Mucosa of descending colon (tissue), 3 donors: ENCODE results near the gene SELENOI. TPM values are rescaled to one million over a fixed set of nuclear protein-coding genes. Genes with fewer than 3 reads are reported as not detected.
"Not testable (repeated sequence)": the region's sequence is repeated elsewhere in the genome, so short reads cannot be mapped to it uniquely, and the experiment has no call there.

Experiments used
- ATAC-seq: fragments of 200-7000 bp; cut with Tn5 transposase; one replicate; pipeline ENCODE4 v1.9.1; 2020; ENCODE audit warnings: mild to moderate bottlenecking, moderate library complexity
- DNase-seq, 3 donors: peaks; one replicate each; pipeline ENCODE4 v3.0.0-alpha.2; 2020
- H3K36me3 ChIP-seq: fragments of 200-600 bp; one replicate; pipeline ENCODE4 v1.8.0; 2021; ENCODE audit warnings: low read depth, mild to moderate bottlenecking
- H3K4me1 ChIP-seq: fragments of 200-600 bp; one replicate; pipeline ENCODE4 v1.8.0; 2021; ENCODE audit warnings: low read depth, mild to moderate bottlenecking
- H3K4me3 ChIP-seq: fragments of 200-600 bp; one replicate; pipeline ENCODE4 v1.8.0; 2021; ENCODE audit warnings: mild to moderate bottlenecking
- H3K9me3 ChIP-seq: fragments of 200-600 bp; one replicate; pipeline ENCODE4 v1.8.0; 2021; ENCODE audit warnings: mild to moderate bottlenecking
- intact Hi-C, 2 donors: fragments of 100-400 bp; cut with DNase I in 1 of 2; cut with micrococcal nuclease in 1 of 2; formaldehyde crosslinking; loops; one replicate each; pipeline versions ENCODE4 v1.11.0 to v1.11.1; 2022; cut with DNase I, micrococcal nuclease
- total RNA-seq, 3 donors: library from RNA; stranded (reverse); fragmentation: NEBNext Ultra II Directional in 2 of 3; extraction: Animal tissue kit (Norgen Biotek cat#: 25700) in 2 of 3; gene quantifications; one replicate each; pipeline versions ENCODE4 v1.2.1 to v1.2.4, GENCODE V29; 2021 to 2023
- TF ChIP-seq, protein P1 (sequence below): fragments of 200-600 bp; IDR thresholded peaks from one replicate; pipeline ENCODE4 v1.8.0; 2022; ENCODE audit warnings: antibody characterized with exemption, mild to moderate bottlenecking
- donor health status: DM: no; HTN: no; CAD: no; lungs with moderate emphysema.
- donor health status: DM: no; HTN: no; CAD: no.
- donor health status: DM: no; HTN: yes; CAD: no.

Gene SELENOI
- total RNA-seq, 3 donors from 2014 or later: 27.4 to 42.6 (median 28.0) TPM

DNA sequence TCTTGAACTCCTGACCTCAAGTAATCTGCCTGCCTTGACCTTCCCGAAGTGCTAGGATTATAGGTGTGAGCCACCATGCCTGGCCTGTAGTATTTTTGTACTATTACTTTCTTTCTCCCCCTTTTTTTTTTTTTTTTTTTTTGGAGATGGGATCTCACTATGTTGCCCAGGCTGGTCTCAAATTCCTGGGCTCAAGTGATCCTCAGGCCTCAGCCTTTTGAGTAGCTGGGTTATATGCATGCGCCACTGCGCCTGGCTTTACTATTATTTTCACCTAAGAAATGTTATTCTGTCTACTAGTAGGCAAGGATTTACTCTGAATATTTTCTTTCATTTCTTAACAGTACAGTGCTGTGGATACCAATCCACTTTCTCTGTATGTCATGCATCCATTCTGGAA, 18.0 kb downstream of the SELENOI start:
- TF ChIP-seq, protein P1, sequence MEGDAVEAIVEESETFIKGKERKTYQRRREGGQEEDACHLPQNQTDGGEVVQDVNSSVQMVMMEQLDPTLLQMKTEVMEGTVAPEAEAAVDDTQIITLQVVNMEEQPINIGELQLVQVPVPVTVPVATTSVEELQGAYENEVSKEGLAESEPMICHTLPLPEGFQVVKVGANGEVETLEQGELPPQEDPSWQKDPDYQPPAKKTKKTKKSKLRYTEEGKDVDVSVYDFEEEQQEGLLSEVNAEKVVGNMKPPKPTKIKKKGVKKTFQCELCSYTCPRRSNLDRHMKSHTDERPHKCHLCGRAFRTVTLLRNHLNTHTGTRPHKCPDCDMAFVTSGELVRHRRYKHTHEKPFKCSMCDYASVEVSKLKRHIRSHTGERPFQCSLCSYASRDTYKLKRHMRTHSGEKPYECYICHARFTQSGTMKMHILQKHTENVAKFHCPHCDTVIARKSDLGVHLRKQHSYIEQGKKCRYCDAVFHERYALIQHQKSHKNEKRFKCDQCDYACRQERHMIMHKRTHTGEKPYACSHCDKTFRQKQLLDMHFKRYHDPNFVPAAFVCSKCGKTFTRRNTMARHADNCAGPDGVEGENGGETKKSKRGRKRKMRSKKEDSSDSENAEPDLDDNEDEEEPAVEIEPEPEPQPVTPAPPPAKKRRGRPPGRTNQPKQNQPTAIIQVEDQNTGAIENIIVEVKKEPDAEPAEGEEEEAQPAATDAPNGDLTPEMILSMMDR: no peak
- H3K36me3 ChIP-seq: no peaks in the 10 kb centered on the region
- ATAC-seq: no peak
- peaks cover 8% of the 10 kb centered on the region for H3K4me1 ChIP-seq
- no peak overlapping the region for H3K4me3 ChIP-seq
- intact Hi-C loops: no loop called here
- H3K9me3 ChIP-seq: no peaks in the 10 kb centered on the region
- DNase-seq: no peak

DNA sequence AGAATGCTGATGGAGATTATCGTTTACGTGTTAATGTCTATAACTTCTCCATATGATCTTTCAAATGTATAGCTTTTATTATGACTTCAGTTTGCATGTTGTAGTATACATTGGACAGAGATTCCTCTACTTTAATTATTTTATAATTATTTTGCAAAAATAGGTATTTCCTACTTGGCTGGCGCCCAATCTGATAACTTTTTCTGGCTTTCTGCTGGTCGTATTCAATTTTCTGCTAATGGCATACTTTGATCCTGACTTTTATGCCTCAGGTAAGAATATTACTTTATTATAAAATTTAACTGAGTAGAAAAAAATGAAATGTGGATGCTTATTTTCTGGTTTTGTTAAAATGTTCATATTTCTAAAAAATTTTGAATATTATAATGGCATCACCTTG, 18.7 kb downstream of the SELENOI start:
- TF ChIP-seq, protein P1: no peak
- no peaks in the 10 kb centered on the region for H3K9me3 ChIP-seq
- H3K4me3 ChIP-seq: no peak overlapping the region
- H3K4me1 ChIP-seq: peaks cover 8% of the 10 kb centered on the region
- intact Hi-C loops: no loop called here
- H3K36me3 ChIP-seq: no peaks in the 10 kb centered on the region
- DNase-seq (no peak), ATAC-seq (no peak)

DNA sequence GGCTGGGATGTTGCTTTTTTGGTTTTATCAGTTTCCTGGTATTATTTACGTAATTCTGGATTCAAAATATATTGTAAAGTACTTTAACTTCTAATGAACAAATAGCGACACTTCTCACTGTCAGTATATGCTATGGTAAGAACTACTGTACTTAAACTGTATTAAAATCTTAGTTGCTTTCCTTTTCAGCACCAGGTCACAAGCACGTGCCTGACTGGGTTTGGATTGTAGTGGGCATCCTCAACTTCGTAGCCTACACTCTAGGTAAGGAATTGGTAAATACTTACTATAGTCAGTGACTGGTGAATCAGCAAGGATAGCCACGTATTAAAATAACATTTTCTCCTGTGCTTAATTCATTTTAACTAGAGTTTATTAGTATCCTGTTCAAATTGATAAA, 21.0 kb downstream of the SELENOI start:
- TF ChIP-seq, protein P1: no peak
- Histone ChIP-seq H3K4me1 (peaks cover 8% of the 10 kb centered on the region), H3K36me3 (no peaks in the 10 kb centered on the region), H3K4me3 (no peak overlapping the region), H3K9me3 (no peaks in the 10 kb centered on the region)
- no peak for DNase-seq
- intact Hi-C loops: no loop called here
- ATAC-seq: no peak

DNA sequence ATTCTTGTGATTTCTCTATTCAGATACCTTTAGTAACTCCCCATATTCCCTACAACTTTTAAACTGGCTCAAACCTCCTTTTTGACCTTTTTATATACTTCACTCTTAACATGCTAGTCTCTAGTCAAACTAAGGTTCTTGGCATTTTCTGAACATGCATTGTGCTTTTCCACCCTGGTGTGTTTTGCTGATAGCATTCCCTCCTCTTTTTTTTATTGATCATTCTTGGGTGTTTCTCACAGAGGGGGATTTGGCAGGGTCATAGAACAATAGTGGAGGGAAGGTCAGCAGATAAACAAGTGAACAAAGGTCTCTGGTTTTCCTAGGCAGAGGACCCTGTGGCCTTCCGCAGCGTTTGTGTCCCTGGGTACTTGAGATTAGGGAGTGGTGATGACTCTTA, 23.7 kb downstream of the SELENOI start:
- ATAC-seq, H3K9me3 ChIP-seq, H3K4me1 ChIP-seq, H3K36me3 ChIP-seq, intact Hi-C loops, H3K4me3 ChIP-seq, DNase-seq: not testable (repeated sequence)

DNA sequence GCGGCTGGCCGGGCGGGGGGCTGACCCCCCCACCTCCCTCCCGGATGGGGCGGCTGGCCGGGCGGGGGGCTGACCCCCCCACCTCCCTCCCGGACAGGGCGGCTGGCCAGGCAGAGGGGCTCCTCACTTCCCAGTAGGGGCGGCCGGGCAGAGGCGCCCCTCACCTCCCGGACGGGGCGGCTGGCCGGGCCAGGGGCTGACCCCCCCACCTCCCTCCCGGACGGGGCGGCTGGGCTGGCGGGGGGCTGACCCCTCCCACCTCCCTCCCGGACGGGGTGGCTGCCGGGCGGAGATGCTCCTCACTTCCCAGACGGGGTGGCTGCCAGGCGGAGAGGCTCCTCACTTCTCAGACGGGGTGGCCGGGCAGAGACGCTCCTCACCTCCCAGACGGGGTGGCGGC, 25.0 kb downstream of the SELENOI start:
- ATAC-seq, H3K36me3 ChIP-seq, intact Hi-C loops: not testable (repeated sequence)

DNA sequence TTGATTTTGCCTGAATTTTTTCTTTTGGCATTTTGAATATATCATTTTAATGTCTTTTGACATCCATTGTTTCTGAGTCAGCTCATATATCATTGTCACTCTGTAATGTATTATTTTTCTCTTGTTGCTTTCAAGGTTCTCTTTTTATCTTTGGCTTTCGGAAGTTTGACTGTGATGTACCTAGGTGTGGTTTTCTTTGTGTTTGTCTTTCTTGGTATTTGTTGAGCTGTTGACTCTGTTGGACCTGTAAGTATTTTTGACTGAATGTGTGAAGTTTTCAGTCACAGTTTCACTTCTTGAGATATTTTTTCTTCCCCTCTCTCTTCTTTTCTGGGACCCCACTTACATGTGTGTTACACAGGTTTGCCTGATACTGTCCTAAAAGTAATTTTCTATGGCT, 30.9 kb downstream of the SELENOI start:
- intact Hi-C loops: no loop called here
- Histone ChIP-seq H3K36me3 (no peaks in the 10 kb centered on the region), H3K9me3 (no peaks in the 10 kb centered on the region), H3K4me3 (no peak overlapping the region), H3K4me1 (no peaks in the 10 kb centered on the region)
- DNase-seq: no peak
- TF ChIP-seq, protein P1: no peak
- no peak for ATAC-seq

More for the DNA sequence above, 25.0 kb downstream of the SELENOI start:
- DNase-seq, H3K9me3 ChIP-seq, H3K4me3 ChIP-seq, H3K4me1 ChIP-seq: not testable (repeated sequence)

DNA sequence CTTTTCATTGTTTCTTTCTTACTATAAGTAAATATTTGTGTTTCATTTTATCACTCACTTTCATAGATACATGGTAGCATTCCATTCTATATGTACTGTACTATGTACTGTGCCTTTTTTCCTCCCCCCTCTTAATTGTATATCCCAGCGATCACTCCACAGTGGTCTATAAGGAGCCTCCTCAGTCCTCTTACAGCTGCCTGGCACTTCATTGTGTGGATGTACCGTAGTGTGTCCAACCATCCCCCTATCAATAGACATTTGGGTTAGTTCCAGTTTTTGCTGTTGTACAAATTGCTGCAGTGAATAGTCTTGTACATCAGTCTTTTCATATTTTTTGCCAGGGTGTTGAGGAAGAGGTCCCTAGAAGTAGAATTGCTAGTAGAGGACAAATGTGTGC, 34.3 kb downstream of the SELENOI start:
- intact Hi-C loops: no loop called here
- TF ChIP-seq, protein P1: no peak
- no peak for ATAC-seq
- no peak overlapping the region for H3K4me3 ChIP-seq
- no peak for DNase-seq
- H3K4me1 ChIP-seq: no peaks in the 10 kb centered on the region
- no peaks in the 10 kb centered on the region for H3K9me3 ChIP-seq
- H3K36me3 ChIP-seq: no peaks in the 10 kb centered on the region
